ENCODE data around the gene KCTD14. TPM values are rescaled to one million over a fixed set of nuclear protein-coding genes. Genes with fewer than 3 reads are reported as not detected.

Gene KCTD14
- total and polyA plus RNA-seq, 9 of the 15 experiments (the other 6 are each of a cell fraction or from before 2014, with no cell fraction given): 0.04 to 0.30 (median 0.11) TPM; not detected in 2

DNA sequence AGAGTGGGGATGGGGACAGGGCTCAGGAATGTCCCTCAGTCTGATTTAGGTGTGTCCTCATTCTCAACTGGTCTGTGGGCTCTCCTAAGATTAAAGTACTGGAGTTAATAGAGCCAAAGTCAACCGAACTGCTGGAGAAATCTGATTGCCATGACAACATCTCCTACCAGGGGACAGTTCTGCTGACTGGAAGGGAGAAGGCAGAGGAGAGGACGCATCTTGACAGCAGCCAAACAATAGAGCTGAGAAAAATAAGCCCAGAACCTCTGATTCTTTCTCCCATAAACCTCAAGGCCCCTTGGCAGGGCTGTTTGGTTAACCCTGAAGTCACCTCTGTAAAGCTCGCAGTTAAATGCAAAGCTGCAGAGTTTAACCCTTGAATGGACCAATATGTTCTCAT lies 2.8 kb downstream of the KCTD14 start:
- Histone ChIP-seq H3K9me1 (ENCODE audit: control insufficient read depth, insufficient read depth, low read length) (no peaks in the 10 kb centered on the region), H4K20me1 (replicated peaks; ENCODE audit: control insufficient read depth, insufficient read depth, low read length) (no peaks in the 10 kb centered on the region), H3K4me2 (ENCODE audit: insufficient read depth, low read length) (no peak overlapping the region), H3K27me3 (ENCODE audit: control insufficient read depth in 2 of 2, insufficient read depth in 2 of 2, low read length in 2 of 2) (no peaks in the 10 kb centered on the region), H3K36me3 (ENCODE audit: control insufficient read depth, insufficient read depth, low read length) (no peaks in the 10 kb centered on the region), H3K27ac (ENCODE audit: extremely low read depth, low read depth, low read length) (no peak overlapping the region), H3K9me3 (replicated peaks; ENCODE audit: control insufficient read depth, insufficient read depth, low read depth, low read length) (no peaks in the 10 kb centered on the region), H2AFZ (ENCODE audit: low read depth, low read length) (no peak overlapping the region), H3K79me2 (ENCODE audit: control insufficient read depth, insufficient read depth, low read length) (peaks cover 11% of the 10 kb centered on the region; the same call in 2 of the 3 replicates), H3K9ac (ENCODE audit: insufficient read depth in 1 of 2, low read depth in 2 of 2, low read length in 2 of 2) (no peak overlapping the region), H3K4me1 (replicated peaks in 1 of 2; ENCODE audit: control insufficient read depth in 2 of 2, insufficient read depth in 2 of 2, low read length in 2 of 2) (peaks cover 7 to 10% of the 10 kb centered on the region in 2 experiments; a peak in 4 of 5 replicates), H3K4me3 (no peak overlapping the region)
- ChIA-PET CTCF (ENCODE audit: low intra/inter-chr PET ratio) (no interaction called here), POLR2A (no interaction called here)
- in situ Hi-C loops (cut with MboI): no loop called here
- ATAC-seq (no peak; the same call in 1 of the 3 replicates), DNase-seq (ENCODE audit: extremely low read depth in 1 of 4, low spot score in 3 of 4) (no peak), FAIRE-seq (no peak)
- TF ChIP-seq MXI1 (IDR thresholded peaks at IDR 0.05; ENCODE audit: low read depth, low read length) (no peak), RFX1 (IDR thresholded peaks at IDR 0.05) (peak; percentile 62), ZBTB8A (IDR thresholded peaks at IDR 0.05; ENCODE audit: partially characterized antibody) (no peak), CTBP1 (IDR thresholded peaks at IDR 0.05; ENCODE audit: borderline replicate concordance) (no peak), ZNF232 (CRISPR knock-in tag; IDR thresholded peaks at IDR 0.05) (no peak)
- 24% methylated on average over 3 of the region's 3 CpGs for WGBS (ENCODE audit: insufficient coverage, low coverage, missing lambda C conversion rate)
- intact Hi-C loops (cut with micrococcal nuclease): no loop called here
- no TSS peak for BruUV-seq (replicated peaks)

DNA sequence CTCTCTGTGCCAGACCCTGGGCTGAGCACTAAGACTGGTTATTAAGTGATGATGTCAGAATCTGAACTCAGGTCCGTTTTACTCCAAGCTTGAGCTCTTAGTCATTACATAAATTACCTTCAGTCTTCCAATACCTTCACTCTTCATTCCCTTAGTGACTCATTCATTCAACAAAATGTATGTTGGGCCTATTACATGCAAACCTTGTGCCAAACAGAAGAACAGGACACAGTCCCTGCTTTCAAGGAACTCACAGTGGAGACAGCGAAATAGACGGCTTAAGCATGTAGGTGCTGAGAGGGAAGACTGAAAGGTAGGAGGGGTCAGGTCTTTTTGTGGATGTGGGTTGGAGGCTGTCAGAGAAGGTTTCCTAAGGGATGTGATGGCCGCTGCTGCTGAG lies 3.3 kb downstream of the KCTD14 start:
- peaks cover 8 to 10% of the 10 kb centered on the region in 2 experiments; a peak in 4 of 5 replicates for H3K4me1 ChIP-seq (replicated peaks in 1 of 2; ENCODE audit: control insufficient read depth in 2 of 2, insufficient read depth in 2 of 2, low read length in 2 of 2)
- no peaks in the 10 kb centered on the region for H3K9me1 ChIP-seq (ENCODE audit: control insufficient read depth, insufficient read depth, low read length)
- FAIRE-seq: no peak
- H3K4me3 ChIP-seq: no peak overlapping the region
- no peak overlapping the region for H2AFZ ChIP-seq (ENCODE audit: low read depth, low read length)
- H3K9ac ChIP-seq (ENCODE audit: insufficient read depth in 1 of 2, low read depth in 2 of 2, low read length in 2 of 2): no peak overlapping the region
- H3K4me2 ChIP-seq (ENCODE audit: insufficient read depth, low read length): no peak overlapping the region
- no TSS peak for BruUV-seq (replicated peaks)
- 35% methylated on average over 4 of the region's 4 CpGs for WGBS (ENCODE audit: insufficient coverage, low coverage, missing lambda C conversion rate)
- no peaks in the 10 kb centered on the region for H3K9me3 ChIP-seq (replicated peaks; ENCODE audit: control insufficient read depth, insufficient read depth, low read depth, low read length)
- intact Hi-C loops (cut with micrococcal nuclease) (loop anchor here (10.0 kb wide), 1 partner anchor 545 kb away; no protein-coding TSS in a partner anchor), in situ Hi-C loops (cut with MboI) (no loop called here)
- ChIA-PET CTCF (ENCODE audit: low intra/inter-chr PET ratio) (no interaction called here), POLR2A (no interaction called here)
- DNase-seq (ENCODE audit: extremely low read depth in 1 of 4, low spot score in 3 of 4): no peak
- no peak for ATAC-seq
- no peak overlapping the region for H3K27ac ChIP-seq (ENCODE audit: extremely low read depth, low read depth, low read length)
- H3K79me2 ChIP-seq (ENCODE audit: control insufficient read depth, insufficient read depth, low read length): peaks cover 12% of the 10 kb centered on the region; the same call in 2 of the 3 replicates
- no peaks in the 10 kb centered on the region for H4K20me1 ChIP-seq (replicated peaks; ENCODE audit: control insufficient read depth, insufficient read depth, low read length)
- no peaks in the 10 kb centered on the region for H3K36me3 ChIP-seq (ENCODE audit: control insufficient read depth, insufficient read depth, low read length)
- TF ChIP-seq MTA2 (IDR thresholded peaks at IDR 0.05; ENCODE audit: low read depth) (no peak), POLR2H (tag; IDR thresholded peaks at IDR 0.05; ENCODE audit: low read depth) (no peak), NFIX (CRISPR knock-in tag; IDR thresholded peaks at IDR 0.05; ENCODE audit: low read depth) (no peak)
- TF ChIP-seq, protein P1, sequence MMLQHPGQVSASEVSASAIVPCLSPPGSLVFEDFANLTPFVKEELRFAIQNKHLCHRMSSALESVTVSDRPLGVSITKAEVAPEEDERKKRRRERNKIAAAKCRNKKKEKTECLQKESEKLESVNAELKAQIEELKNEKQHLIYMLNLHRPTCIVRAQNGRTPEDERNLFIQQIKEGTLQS (IDR thresholded peaks at IDR 0.05): peak; percentile 31; the same call in 1 of the 2 replicates
- TF ChIP-seq, protein P1 (CRISPR knock-in tag; conservative IDR thresholded peaks at IDR 0.05): no peak
- H3K27me3 ChIP-seq (ENCODE audit: control insufficient read depth in 2 of 2, insufficient read depth in 2 of 2, low read length in 2 of 2): no peaks in the 10 kb centered on the region
